HG02840 (cell line): ENCODE results near the gene ATP6V0D1.
"Not testable (repeated sequence)": the region's sequence is repeated elsewhere in the genome, so short reads cannot be mapped to it uniquely, and the experiment has no call there.

ENCODE experiments used
- ATAC-seq: cut with Tn5 transposase; IDR thresholded peaks from one replicate; pipeline ENCODE4 v1.9.1; 2021; ENCODE audit warnings: mild to moderate bottlenecking, moderate library complexity, moderate number of reproducible peaks; ENCODE audit not compliant: unreplicated experiment, low FRiP score

ATP6V0D1 gene

DNA sequence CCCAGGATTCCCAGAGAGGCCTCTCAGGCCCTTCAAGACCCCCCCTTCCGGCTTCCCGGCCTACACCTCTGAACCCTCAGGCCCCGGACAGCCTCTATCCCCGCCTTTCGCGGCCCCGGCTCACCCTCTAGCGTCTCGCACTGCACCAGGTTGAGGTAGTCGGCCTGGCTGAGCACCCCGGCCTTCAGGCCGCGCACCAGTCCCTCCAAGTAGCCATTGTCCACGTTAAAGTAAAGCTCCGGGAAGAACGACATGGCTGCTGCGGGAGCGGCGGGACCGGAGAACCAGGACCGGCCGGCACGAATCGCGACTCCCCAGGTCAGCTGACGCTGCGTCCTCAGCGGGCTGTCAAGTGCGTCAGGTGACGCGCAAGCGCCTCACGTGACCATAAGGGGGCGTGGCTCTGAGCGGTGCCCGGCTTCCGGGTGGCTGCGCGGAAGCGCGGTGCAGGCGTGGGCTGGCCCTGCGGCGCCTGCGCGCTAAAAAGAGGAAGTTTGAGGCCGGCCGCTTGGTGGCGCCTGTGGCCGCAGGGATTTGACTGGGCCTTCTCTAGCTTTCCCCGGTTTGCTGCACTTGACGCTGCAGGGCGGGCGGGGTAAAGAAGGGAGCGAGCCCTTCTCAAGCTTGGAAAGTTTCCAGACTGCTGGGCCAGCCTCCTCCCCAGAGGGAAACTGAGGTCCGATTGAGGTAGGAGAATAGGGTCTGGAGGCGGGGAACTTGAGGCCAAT, at the start of gene ATP6V0D1:
ATP6V0D1 (minus strand) TSS at position 325 of the 728 bp plus-strand sequence; CDS start at position 254, 71 bp downstream.
- ATAC-seq: peak; percentile 97

DNA sequence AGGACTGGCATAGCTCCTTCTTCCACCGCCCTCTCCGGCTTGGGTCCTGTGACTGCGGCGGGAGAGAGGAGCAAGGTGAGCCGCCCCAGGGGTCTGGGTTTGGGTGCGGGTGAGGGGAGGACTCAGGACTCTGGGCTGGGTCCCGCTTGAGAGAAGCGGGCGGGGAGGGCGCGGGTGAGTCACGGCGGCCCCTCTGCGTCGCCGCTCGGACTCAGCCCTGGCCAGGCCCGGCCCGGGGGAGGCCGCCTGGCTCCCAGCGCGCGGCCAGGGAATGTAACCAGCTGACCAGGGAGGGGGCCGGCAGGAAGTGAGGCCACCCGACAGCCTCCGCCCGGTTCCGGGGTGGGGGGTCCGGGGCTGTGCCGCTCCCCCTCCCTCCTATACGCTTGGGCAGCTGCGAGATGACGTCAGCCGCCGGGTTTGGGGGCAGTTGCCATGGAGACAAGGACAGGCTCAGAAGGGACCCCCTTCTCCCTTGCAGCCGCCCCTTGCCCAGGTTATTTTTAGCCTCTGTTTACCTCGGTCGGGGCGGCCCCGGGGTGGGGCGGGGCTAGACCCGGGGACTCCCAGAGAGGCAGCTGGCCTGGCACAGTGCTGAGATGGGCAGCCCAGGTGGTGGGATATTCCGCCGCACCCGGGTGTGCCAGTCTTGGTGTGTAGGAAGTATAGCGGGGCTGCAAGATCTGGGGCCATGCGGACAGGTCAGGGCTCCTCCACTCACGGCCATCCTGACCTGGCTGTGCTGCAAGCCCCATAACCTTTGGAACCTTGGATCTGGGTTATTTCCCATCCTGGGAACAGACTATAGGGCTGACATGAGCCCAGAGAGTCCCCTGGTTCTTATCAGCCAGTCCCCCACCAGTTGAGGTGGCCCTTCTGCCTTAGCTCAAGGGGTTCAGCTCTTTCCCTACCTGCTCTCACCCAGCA, 49.3 kb upstream of the ATP6V0D1 start:
- ATAC-seq: no peak

DNA sequence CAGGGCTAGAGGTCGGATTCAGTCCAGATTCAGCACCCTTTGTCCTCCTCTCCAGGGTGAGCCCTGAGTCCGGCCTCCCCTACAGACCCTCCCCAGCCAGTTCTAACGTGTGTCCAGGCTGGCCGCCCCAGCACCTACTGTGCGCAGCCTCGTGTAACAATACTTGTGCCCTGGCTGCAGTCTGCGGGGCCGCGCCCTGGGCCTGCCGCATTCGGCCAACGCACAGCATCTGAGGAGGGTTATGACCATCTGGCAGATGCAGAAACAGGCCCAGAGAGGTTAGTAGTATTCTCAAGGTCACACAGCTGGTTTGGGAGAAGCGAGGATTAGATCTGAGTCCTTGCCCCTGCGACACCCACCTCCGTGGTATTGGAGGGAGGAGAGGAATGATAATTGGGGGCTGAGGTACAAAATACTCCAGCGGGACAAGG, 48.6 kb upstream of the ATP6V0D1 start:
- ATAC-seq: no peak

DNA sequence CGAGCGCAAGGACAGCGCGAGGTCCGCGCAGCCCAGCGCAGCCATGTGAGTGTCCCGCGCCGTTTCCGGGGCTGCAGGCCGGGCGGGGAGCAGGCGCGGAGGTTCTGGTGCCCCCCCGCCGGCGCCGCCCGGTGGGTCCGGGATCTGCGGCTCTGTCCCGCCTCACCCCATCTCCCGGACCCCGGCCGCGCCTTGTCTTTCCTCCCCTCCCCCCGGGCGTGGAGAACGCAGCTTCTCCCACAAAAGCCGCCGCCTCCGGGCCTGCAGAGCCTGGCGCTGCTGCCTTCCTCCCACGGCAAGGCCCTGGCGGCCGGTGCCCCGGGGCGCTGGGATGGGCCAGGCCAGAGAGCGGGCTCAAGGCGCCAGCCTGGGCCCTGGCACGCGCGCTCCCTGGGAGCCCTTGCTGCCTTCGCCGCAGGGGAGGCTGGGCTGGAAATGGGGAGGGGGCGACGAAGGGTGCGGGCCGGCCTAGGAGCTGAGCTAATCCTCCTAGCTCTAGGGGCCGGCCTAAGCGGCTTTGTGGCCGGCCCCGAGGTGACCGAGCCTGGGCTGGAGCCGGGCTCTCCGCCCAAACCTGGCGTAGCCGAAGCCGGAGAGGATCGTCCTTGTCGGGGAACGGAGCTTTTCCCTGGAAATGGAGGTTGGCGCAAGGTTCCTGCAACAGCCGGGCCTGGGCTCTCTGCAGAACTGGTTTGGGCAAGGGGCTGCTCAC, 48.1 kb upstream of the ATP6V0D1 start:
- ATAC-seq: no peak

- ATAC-seq: no peak
These were observed 47.4 kb upstream of the ATP6V0D1 start, which contains the start of gene RIPOR1 for GRCh38 chr16:67528222-67528869. Gene RIPOR1 (plus strand): TSS chr16:67528829. CDS start chr16:67538447, 9,618 bp downstream.

DNA sequence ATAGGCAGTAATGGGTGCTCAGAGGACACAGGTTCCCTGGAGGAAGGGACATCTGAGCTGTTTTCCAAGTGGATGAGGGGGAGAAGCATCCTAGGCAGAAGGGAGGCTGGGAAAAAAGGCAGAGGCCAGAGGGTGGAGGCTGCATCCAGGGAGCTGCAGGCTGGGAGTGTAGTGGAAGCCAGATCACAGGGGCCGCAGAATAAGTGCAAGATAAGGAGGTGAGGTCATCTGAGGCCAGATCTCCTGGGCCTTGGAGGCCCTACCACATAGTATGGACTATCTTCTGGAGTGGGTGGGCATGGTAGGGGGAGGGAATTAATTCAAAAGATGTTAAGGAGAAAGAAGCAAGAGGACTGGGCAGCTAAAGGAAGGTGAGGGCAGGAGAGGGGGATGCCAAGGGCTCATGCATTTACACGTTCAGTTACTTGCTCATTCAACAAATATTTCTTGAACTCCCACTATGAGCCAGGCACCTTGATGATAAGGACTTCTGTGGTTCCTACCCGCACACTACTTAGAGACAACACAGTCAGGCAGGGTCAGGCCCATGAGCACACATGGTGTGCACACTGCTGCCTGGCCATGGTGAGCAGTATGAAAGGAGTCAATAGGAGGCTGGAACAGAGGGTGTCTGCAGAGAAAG, 45.3 kb upstream of the ATP6V0D1 start:
- no peak for ATAC-seq

- no peak for ATAC-seq
These were observed 44.4 kb upstream of the ATP6V0D1 start for GRCh38 chr16:67525176-67525860.

DNA sequence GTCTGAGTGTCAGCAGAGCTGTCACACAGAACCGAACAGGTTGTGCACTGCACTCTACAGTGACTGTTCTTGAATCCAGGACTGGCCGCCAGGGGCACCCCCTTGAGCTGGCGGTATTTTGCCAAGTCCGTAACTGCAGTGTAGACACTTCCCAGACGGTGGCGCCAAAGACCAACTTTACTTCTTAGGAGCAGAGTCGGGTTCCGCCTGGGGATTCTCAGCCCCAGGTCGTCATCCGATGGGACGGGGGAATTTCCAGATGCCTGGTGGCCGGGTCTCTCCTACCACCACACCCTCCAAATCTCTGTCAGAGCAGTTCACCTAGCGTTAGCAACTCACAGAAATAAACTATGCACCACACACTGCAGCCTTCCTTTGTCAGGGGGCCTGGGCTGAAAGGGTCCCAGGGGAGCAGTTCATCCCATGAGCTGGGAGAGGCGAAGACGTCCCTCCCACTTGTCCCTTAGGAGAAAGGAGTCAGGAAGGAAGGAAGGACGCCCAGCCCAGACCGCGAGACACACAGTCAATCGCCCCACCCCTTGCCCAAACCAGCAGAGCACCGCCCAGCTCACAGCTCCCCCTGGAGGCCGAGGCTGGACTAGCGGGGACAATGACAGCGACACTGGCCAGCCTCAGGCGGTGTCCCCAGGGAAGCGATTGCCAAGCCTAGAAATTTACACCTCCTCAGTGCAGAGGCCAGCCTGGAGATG, 40.3 kb upstream of the ATP6V0D1 start:
- peak; percentile 62 for ATAC-seq

DNA sequence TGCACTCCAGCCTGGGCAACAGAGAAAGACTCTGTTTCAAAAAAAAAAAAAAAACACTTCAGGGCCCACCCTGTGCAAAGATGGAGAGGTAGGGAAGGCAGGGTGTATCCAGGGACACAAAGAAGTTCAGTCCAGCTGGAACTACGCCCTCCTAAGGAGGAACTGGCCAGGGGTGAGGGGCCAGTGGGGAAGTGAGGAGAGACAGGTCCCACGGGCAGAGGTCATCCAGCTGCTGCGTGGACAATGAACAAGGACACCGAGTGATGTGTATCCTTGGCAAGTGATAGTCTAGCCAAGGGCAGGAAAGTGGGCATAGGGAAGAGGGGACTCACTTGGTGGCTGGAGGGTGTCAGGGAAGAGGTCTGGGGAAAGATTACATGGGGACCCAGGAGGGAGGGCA, 38.3 kb upstream of the ATP6V0D1 start:
- no peak for ATAC-seq

- ATAC-seq: no peak
These were observed 37.7 kb upstream of the ATP6V0D1 start for GRCh38 chr16:67518676-67519075.

DNA sequence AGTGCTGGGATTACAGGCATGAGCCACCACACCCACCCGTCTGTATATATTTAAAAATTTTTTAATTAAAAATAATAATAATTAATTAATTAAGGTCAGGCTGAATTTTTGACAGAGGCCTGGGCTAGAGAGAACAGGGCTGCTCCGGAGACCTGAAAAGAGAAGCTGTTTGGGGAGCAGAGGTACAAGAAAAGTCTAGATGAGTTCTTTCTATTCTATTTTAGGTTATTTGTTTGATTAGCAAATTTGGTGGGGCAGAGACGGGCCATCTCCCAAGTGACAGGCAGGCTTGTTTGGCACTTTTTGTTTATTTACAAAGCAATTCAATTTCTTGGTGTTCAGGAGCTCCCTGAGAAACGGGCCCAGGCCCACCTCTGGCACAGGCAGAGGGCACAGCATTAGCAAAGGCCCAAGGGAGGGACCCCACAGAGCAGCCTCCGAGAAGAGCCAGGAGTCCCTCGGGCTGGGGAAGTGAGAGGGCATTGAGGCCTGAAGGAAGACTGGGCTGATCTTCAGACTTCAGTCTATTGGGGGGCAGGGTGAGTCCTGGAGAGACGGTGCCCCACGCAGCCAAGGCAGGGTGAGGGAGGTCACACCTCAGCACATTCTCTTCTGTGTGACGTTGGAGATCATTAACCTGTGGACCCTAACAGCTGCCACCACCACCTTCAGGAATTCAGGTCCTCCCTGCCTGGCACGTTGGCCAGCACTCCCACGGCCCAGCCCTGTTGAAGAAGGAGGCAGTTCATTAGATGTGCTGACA, 36.9 kb upstream of the ATP6V0D1 start:
- no peak for ATAC-seq

GRCh38 chr16:67517155-67517445, 36.1 kb upstream of the ATP6V0D1 start:
- ATAC-seq: no peak

DNA sequence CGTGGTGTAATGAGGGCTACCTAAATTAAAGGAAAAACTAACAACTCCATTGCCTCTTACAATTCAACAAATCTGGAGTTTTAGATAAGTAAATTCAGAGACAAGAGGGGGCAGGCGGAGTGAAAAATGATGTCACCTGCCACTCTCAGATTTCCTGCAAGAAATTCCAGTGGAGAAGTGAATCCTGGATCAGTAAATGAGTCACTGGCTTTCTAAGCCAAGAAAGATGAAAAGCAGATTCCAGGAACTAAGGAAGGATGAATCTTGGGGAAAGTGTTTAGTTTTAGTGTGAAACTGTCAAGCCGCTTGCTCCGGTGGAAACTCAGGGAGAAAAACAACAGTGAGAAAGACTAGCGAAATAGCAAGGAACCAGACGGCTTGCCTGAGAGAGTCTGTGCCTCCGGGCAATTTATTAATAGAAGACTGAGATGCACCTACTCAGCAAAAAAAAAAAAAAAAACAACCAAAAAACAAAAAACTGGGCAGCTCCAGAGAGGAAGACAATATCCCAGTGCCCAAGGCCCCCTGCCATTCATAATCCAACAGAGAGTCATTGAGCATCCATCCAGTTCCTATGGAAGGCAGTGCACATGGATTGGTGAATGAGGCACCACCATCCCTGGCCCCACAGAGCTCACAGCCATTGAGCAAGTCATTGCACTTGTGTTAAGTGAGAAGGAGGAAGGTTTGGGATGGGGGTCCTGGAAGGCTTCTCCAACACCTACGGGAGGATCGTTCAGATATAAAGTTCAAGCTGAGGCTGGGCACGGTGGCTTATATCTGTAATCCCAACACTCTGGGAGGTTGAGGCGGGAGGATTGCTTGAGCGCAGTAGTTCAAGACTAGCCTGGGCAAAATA, 35.6 kb upstream of the ATP6V0D1 start:
- no peak for ATAC-seq

DNA sequence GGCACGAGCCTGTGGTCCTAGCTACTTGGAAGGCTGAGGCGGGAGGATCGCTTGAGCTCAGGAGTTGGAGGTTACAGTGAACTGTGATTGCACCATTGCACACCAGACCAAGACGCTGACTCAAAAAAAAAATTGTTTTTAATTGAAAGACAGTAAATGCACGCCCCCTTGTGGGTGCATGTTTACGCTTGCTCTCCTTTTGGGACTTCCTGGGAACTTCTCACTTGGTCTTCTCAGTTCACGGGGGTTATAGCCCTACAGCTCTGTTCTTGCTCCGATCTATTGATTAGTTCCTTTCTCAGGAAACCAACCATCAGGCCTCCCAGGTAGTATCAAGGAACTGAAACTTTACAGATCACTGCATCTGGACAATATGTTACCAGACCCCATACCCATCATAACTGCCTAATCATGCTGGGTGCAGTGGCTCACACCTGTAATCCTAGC, 33.4 kb upstream of the ATP6V0D1 start:
- ATAC-seq: no peak

DNA sequence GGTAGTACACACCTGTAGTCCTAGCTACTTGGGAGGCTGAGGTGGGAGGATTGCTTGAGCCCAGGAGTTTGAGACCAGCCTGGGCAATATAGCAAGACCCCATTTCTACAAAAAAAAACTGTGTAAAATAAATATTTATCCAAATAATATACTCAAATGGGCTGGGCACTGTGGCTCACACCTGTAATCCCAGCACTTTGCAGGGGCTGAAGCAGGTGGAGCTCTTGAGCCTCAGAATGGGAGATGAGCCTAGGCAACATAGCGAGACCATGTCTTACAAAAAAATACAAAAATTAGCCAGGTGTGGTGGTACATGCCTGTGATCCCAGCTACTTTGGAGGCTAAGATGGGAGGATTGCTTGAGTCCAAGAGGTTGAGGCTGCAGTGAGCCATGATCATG, 32.9 kb upstream of the ATP6V0D1 start:
- ATAC-seq: not testable (repeated sequence)

- no peak for ATAC-seq
These were observed 28.1 kb upstream of the ATP6V0D1 start for GRCh38 chr16:67509016-67509415.

DNA sequence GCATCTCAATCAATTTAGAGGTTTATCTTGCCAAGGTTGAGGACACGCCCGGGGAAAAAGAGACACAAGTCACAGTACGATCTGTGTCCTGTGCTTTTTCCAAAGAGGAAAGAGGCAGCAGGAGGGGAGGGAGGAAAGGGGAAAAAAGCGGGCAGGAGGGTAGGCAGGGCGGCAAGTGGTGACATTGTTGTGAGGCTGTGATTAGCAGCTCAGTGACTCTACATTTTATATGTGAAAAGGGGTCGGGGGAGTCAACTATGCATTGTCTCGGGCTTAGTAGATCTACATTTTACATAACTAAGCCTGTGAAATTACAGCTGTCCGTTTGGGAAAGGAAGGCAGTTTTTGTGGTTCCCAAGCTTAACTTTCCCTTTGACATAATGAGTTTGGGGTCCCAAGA, 25.5 kb upstream of the ATP6V0D1 start:
- no peak for ATAC-seq
